ENCODE measurements around the gene PDE7B. TPM values are rescaled to one million over a fixed set of nuclear protein-coding genes. Genes with fewer than 3 reads are reported as not detected.

Gene PDE7B
- total and polyA plus RNA-seq, 9 of the 15 experiments (the other 6 are each of a cell fraction or from before 2014, with no cell fraction given): 0.01 TPM; not detected in 8

DNA sequence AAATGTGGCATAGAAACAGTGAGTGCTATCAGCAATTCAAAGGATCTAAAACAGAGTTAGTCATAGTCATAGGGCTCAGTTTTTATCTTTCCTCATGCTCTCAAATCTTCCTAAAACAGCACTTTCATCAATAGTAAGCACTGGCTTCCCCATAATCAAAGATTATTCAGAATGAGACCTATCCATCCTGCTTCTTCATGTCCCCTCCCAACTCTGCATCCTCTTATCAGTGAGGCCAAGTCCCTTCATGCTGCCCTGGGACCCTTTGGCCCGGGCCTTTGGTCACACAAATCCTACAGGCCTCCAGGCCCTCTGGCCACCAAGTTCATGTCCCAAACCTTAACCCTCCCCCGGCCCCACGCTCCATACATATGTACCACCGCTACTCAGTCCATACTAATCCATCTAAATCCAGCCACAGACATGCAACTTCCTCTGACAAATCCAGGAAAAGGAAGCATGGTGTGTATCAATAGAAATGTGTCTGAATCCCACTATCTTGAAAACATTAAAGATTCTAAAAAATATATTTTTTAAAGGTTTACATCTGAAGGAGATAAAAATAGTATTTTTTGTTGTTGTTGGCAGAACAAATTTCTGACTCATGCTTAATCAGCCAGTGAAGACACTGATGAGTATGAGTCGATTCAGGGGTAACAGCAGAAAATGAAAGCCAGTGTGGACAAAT is 143.5 kb downstream of the PDE7B start:
- ATAC-seq: no peak
- H3K79me2 ChIP-seq (ENCODE audit: control insufficient read depth, insufficient read depth, low read length): no peaks in the 10 kb centered on the region
- no peak overlapping the region for H2AFZ ChIP-seq (ENCODE audit: low read depth, low read length)

DNA sequence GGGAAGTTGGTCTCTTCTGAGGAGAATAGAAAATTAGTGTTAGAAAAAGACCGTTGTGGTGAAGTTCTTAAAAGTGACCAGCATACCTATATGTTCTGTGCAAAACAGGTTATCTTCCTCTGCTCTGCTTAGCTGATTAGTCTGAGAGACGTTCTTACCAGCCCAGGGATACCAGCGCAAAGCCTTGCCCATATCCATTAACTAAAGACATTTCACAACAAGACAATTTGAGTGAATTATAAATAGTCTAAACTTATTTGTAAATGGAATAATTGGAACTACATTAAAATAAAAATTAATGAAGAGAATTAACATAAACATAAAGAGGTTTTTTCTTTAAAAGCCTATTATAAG is 144.0 kb downstream of the PDE7B start:
- DNase-seq (ENCODE audit: extremely low read depth in 1 of 4, low spot score in 3 of 4): no peak
- H3K79me2 ChIP-seq (ENCODE audit: control insufficient read depth, insufficient read depth, low read length): no peaks in the 10 kb centered on the region
- H3K27me3 ChIP-seq (ENCODE audit: control insufficient read depth in 2 of 2, insufficient read depth in 2 of 2, low read length in 2 of 2): no peaks in the 10 kb centered on the region
- in situ Hi-C loops (cut with MboI) (no loop called here), intact Hi-C loops (cut with micrococcal nuclease) (no loop called here)
- H3K9ac ChIP-seq (ENCODE audit: insufficient read depth in 1 of 2, low read depth in 2 of 2, low read length in 2 of 2): no peak overlapping the region
- no peaks in the 10 kb centered on the region for H3K9me3 ChIP-seq (replicated peaks; ENCODE audit: control insufficient read depth, insufficient read depth, low read depth, low read length)
- no peak overlapping the region for H3K27ac ChIP-seq (ENCODE audit: extremely low read depth, low read depth, low read length)
- CTCF ChIA-PET (ENCODE audit: low intra/inter-chr PET ratio): no interaction called here
- no peaks in the 10 kb centered on the region for H3K9me1 ChIP-seq (ENCODE audit: control insufficient read depth, insufficient read depth, low read length)
- no peak overlapping the region for H2AFZ ChIP-seq (ENCODE audit: low read depth, low read length)
- no peaks in the 10 kb centered on the region for H3K36me3 ChIP-seq (ENCODE audit: control insufficient read depth, insufficient read depth, low read length)
- WGBS (ENCODE audit: insufficient coverage, low coverage, missing lambda C conversion rate): 0% methylated on average over 3 of the region's 3 CpGs
- no peak overlapping the region for H3K4me2 ChIP-seq (ENCODE audit: insufficient read depth, low read length)
- no peaks in the 10 kb centered on the region for H3K4me1 ChIP-seq (replicated peaks in 1 of 2; ENCODE audit: control insufficient read depth in 2 of 2, insufficient read depth in 2 of 2, low read length in 2 of 2)
- TF ChIP-seq FOSL1 (tag; conservative IDR thresholded peaks at IDR 0.05): peak; percentile 22; the same call in 1 of the 2 replicates
- no peak for TF ChIP-seq SNIP1 (IDR thresholded peaks at IDR 0.05; ENCODE audit: low read depth)
- BruUV-seq (replicated peaks): no TSS peak
- no peak overlapping the region for H3K4me3 ChIP-seq
- H4K20me1 ChIP-seq (replicated peaks; ENCODE audit: control insufficient read depth, insufficient read depth, low read length): no peaks in the 10 kb centered on the region
- FAIRE-seq: no peak
- POLR2A ChIA-PET: no interaction called here
- ATAC-seq: no peak

More for the DNA sequence above, 143.5 kb downstream of the PDE7B start:
- DNase-seq (ENCODE audit: extremely low read depth in 1 of 4, low spot score in 3 of 4): no peak
- Histone ChIP-seq H3K9ac (ENCODE audit: insufficient read depth in 1 of 2, low read depth in 2 of 2, low read length in 2 of 2) (no peak overlapping the region), H3K4me1 (replicated peaks in 1 of 2; ENCODE audit: control insufficient read depth in 2 of 2, insufficient read depth in 2 of 2, low read length in 2 of 2) (no peaks in the 10 kb centered on the region), H3K27ac (ENCODE audit: extremely low read depth, low read depth, low read length) (no peak overlapping the region), H3K9me3 (replicated peaks; ENCODE audit: control insufficient read depth, insufficient read depth, low read depth, low read length) (no peaks in the 10 kb centered on the region), H3K4me3 (no peak overlapping the region), H4K20me1 (replicated peaks; ENCODE audit: control insufficient read depth, insufficient read depth, low read length) (no peaks in the 10 kb centered on the region), H3K4me2 (ENCODE audit: insufficient read depth, low read length) (no peak overlapping the region), H3K27me3 (ENCODE audit: control insufficient read depth in 2 of 2, insufficient read depth in 2 of 2, low read length in 2 of 2) (no peaks in the 10 kb centered on the region), H3K36me3 (ENCODE audit: control insufficient read depth, insufficient read depth, low read length) (no peaks in the 10 kb centered on the region), H3K9me1 (ENCODE audit: control insufficient read depth, insufficient read depth, low read length) (no peaks in the 10 kb centered on the region)
- FAIRE-seq: no peak
- POLR2A ChIA-PET: no interaction called here
- TF ChIP-seq FOSL1 (tag; conservative IDR thresholded peaks at IDR 0.05): peak; percentile 85
- TF ChIP-seq SMARCE1 (IDR thresholded peaks at IDR 0.05): no peak
- TF ChIP-seq, protein P1, sequence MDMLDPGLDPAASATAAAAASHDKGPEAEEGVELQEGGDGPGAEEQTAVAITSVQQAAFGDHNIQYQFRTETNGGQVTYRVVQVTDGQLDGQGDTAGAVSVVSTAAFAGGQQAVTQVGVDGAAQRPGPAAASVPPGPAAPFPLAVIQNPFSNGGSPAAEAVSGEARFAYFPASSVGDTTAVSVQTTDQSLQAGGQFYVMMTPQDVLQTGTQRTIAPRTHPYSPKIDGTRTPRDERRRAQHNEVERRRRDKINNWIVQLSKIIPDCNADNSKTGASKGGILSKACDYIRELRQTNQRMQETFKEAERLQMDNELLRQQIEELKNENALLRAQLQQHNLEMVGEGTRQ (CRISPR knock-in tag; IDR thresholded peaks at IDR 0.05): no peak
- no peak for TF ChIP-seq GATA2 (CRISPR knock-in tag; IDR thresholded peaks at IDR 0.05)
- no peak for TF ChIP-seq ZBTB7A (IDR thresholded peaks at IDR 0.05; ENCODE audit: borderline replicate concordance, control insufficient read depth, low read depth, low read length)
- TF ChIP-seq SIN3B (IDR thresholded peaks at IDR 0.05; ENCODE audit: low read depth): no peak
- intact Hi-C loops (cut with micrococcal nuclease) (no loop called here), in situ Hi-C loops (cut with MboI) (no loop called here)
- WGBS (ENCODE audit: insufficient coverage, low coverage, missing lambda C conversion rate): 0% methylated on average over 5 of the region's 5 CpGs
- no TSS peak for BruUV-seq (replicated peaks)
- CTCF ChIA-PET (ENCODE audit: low intra/inter-chr PET ratio): no interaction called here
